ENCODE measurements around the gene RDM1. TPM values are rescaled to one million over a fixed set of nuclear protein-coding genes. Genes with fewer than 3 reads are reported as not detected.

RDM1 gene
- polyA plus RNA-seq, 2 donors = 0.55 TPM

DNA sequence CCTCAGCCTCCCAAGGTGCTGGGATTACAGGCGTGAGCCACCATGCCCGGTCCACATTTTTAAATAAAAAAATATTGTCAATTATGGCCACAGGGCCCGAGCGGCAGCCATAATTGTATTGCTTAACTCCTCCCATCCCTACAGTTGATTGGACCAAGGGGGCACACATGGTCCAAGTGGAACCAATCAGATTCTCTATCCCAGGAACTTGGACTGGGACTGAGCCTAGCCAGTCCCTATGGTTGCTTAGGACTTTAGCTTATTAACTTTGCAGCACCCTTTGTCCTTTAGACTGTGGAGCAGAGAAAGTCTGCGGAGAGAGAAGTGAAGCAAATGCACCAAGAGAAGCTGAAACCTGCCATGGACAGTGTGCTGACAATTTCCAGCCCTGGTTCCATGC, 5.5 kb upstream of the RDM1 start:
- Histone ChIP-seq H3K27me3 (ENCODE audit: control insufficient read depth in 1 of 2, insufficient read depth in 2 of 2, low read length in 2 of 2) (no peaks in the 10 kb centered on the region), H3K27ac (ENCODE audit: low read depth in 2 of 2, low read length in 1 of 2) (no peak overlapping the region), H3K4me1 (ENCODE audit: control insufficient read depth in 2 of 2, insufficient read depth in 2 of 2, low read length in 1 of 2) (no peaks in the 10 kb centered on the region), H3K9me3 (ENCODE audit: control insufficient read depth in 2 of 2, insufficient read depth in 1 of 2, low read depth in 1 of 2, low read length in 1 of 2) (no peaks in the 10 kb centered on the region), H3K36me3 (ENCODE audit: control insufficient read depth in 2 of 2, insufficient read depth in 2 of 2, low read length in 1 of 2) (no peaks in the 10 kb centered on the region), H3K4me3 (ENCODE audit: low read depth in 1 of 2, low read length in 2 of 2) (no peak overlapping the region)
- WGBS, 2 donors = 94 to 95% methylated on average over 5 of the region's 5 CpGs

DNA sequence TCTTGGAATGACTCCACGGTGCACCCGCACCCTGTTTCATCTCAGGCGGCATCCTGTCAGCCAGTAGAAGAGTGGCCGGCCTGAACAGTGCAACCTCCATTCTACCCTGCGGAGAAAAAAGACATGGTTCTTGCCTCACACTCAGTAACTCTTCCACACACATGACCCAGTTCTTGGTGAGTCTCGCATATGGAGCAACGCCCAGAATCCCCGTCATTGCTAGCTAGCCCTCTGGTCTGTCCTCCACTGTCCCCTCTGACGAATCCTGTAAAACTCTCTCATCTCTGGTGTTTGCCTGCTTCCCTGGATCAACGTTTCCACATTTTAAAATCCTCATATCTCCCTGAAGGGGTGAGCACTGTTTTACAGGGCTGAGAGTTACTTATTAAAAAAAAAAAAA, 4.2 kb upstream of the RDM1 start:
- Histone ChIP-seq H3K9me3 (ENCODE audit: control insufficient read depth in 2 of 2, insufficient read depth in 1 of 2, low read depth in 1 of 2, low read length in 1 of 2) (no peaks in the 10 kb centered on the region), H3K36me3 (ENCODE audit: control insufficient read depth in 2 of 2, insufficient read depth in 2 of 2, low read length in 1 of 2) (no peaks in the 10 kb centered on the region), H3K4me1 (ENCODE audit: control insufficient read depth in 2 of 2, insufficient read depth in 2 of 2, low read length in 1 of 2) (no peaks in the 10 kb centered on the region), H3K4me3 (ENCODE audit: low read depth in 1 of 2, low read length in 2 of 2) (no peak overlapping the region), H3K27ac (ENCODE audit: low read depth in 2 of 2, low read length in 1 of 2) (no peak overlapping the region), H3K27me3 (ENCODE audit: control insufficient read depth in 1 of 2, insufficient read depth in 2 of 2, low read length in 2 of 2) (no peaks in the 10 kb centered on the region)
- WGBS, 2 donors = 83 to 85% methylated on average over 10 of the region's 10 CpGs

DNA sequence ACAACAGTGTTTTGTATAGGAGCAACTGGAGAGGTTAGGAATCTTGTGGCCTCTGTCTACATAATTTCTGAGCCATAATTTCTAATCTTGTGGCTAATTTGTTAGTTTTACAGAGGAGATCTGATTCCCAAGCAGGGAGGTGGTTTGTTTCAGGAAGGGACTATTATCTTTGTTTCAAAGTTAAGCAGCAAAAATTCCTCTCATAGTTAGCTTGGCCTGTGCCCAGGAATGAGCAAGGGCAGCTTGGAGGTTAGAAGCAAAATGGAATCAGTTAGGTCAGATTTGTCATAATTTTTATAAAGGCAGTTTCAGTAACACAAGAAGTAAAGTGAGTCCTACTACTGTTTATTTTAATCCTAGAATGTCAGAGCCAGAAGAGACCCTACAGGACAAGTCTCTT, 2.0 kb upstream of the RDM1 start:
- no peak overlapping the region for H3K27ac ChIP-seq (ENCODE audit: low read depth in 2 of 2, low read length in 1 of 2)
- H3K4me3 ChIP-seq (ENCODE audit: low read depth in 1 of 2, low read length in 2 of 2) = no peak overlapping the region
- H3K9me3 ChIP-seq (ENCODE audit: control insufficient read depth in 2 of 2, insufficient read depth in 1 of 2, low read depth in 1 of 2, low read length in 1 of 2) = no peaks in the 10 kb centered on the region
- H3K4me1 ChIP-seq (ENCODE audit: control insufficient read depth in 2 of 2, insufficient read depth in 2 of 2, low read length in 1 of 2) = no peaks in the 10 kb centered on the region
- no peaks in the 10 kb centered on the region for H3K27me3 ChIP-seq (ENCODE audit: control insufficient read depth in 1 of 2, insufficient read depth in 2 of 2, low read length in 2 of 2)
- H3K36me3 ChIP-seq (ENCODE audit: control insufficient read depth in 2 of 2, insufficient read depth in 2 of 2, low read length in 1 of 2) = no peaks in the 10 kb centered on the region

DNA sequence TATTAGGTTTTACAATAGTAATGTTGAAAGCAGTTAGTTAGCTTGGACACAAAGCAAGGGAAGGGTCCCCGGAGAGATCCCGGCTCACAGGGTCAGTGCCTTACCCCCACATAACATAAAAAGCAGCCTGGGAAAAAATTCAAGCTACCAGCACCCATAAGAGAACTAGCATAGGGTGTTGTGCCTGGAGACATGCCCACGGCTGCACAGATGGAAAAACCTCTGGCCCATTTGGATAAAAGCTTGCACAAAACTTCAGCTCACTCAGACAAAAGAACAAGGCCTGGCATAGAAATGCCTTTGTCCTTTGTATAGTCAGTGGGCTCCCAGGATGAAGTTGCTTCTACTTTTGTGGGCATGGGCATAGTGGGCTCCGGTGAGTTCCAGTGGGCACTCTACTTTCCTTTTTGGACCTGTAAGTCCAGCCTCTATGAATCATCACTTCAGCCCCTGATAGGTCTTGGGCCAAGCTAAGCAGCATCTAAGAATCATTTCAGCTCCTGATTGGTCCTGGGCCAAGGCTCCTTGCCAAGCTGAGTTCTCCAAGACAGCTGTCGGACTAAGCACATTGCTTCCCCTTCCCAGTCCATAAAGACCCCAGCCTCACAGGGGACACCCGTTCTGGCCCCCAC, 1.3 kb upstream of the RDM1 start:
- H3K4me3 ChIP-seq (ENCODE audit: low read depth in 1 of 2, low read length in 2 of 2) = no peak overlapping the region
- H3K4me1 ChIP-seq (ENCODE audit: control insufficient read depth in 2 of 2, insufficient read depth in 2 of 2, low read length in 1 of 2) = no peaks in the 10 kb centered on the region
- H3K9me3 ChIP-seq (ENCODE audit: control insufficient read depth in 2 of 2, insufficient read depth in 1 of 2, low read depth in 1 of 2, low read length in 1 of 2) = no peaks in the 10 kb centered on the region
- H3K27ac ChIP-seq (ENCODE audit: low read depth in 2 of 2, low read length in 1 of 2) = no peak overlapping the region
- no peaks in the 10 kb centered on the region for H3K27me3 ChIP-seq (ENCODE audit: control insufficient read depth in 1 of 2, insufficient read depth in 2 of 2, low read length in 2 of 2)
- no peaks in the 10 kb centered on the region for H3K36me3 ChIP-seq (ENCODE audit: control insufficient read depth in 2 of 2, insufficient read depth in 2 of 2, low read length in 1 of 2)
- 73% methylated on average over 6 of the region's 6 CpGs for WGBS, 2 donors

DNA sequence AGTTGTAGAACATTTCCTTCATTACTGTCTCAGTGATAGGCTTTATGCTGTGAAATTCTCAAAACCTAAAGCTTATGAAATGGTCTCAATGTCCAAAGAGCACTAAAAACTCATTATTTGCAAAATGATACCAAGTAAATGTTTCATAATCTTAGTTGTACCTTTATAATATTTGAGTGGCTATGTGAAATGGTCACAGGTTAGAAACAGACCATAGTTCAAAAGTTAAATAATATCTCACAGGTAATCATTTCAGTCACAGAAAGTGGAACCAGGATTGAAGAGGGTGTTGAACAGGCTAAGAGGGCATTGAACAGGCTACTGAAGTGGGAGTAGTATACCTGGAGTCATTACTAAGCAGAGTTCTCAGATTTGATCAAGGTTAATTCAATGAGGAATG, 2.9 kb downstream of the RDM1 start:
- Histone ChIP-seq H3K36me3 (ENCODE audit: control insufficient read depth in 2 of 2, insufficient read depth in 2 of 2, low read length in 1 of 2) (no peaks in the 10 kb centered on the region), H3K9me3 (ENCODE audit: control insufficient read depth in 2 of 2, insufficient read depth in 1 of 2, low read depth in 1 of 2, low read length in 1 of 2) (no peaks in the 10 kb centered on the region), H3K27me3 (ENCODE audit: control insufficient read depth in 1 of 2, insufficient read depth in 2 of 2, low read length in 2 of 2) (no peaks in the 10 kb centered on the region), H3K4me3 (ENCODE audit: low read depth in 1 of 2, low read length in 2 of 2) (no peak overlapping the region), H3K4me1 (ENCODE audit: control insufficient read depth in 2 of 2, insufficient read depth in 2 of 2, low read length in 1 of 2) (no peaks in the 10 kb centered on the region), H3K27ac (ENCODE audit: low read depth in 2 of 2, low read length in 1 of 2) (no peak overlapping the region)

DNA sequence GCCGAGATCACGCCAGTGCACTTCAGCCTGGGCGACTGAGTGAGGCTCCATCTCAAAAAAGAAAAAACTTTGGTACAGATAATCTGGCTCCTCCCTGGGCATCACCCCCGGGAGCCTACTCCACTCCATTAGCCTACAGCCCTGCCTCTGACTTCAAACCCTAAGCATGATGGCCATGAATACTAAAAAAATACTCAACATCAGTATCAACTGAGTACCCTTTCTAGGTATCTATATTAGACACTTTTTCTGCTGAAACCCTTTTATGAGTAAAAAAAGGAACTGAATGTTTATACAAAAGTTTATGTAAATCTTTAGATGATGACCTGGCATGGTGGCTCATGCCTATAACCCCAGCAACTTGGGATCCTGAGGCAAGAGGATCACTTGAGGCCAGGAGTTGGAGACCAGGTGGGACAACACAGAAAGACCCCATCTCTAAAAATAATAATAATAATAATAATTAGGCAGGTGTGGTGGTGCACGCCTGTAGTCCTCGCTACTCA, 6.9 kb downstream of the RDM1 start:
- Histone ChIP-seq H3K36me3 (ENCODE audit: control insufficient read depth in 2 of 2, insufficient read depth in 2 of 2, low read length in 1 of 2) (no peaks in the 10 kb centered on the region), H3K27ac (ENCODE audit: low read depth in 2 of 2, low read length in 1 of 2) (no peak overlapping the region), H3K4me1 (ENCODE audit: control insufficient read depth in 2 of 2, insufficient read depth in 2 of 2, low read length in 1 of 2) (no peaks in the 10 kb centered on the region), H3K4me3 (ENCODE audit: low read depth in 1 of 2, low read length in 2 of 2) (no peak overlapping the region), H3K27me3 (ENCODE audit: control insufficient read depth in 1 of 2, insufficient read depth in 2 of 2, low read length in 2 of 2) (no peaks in the 10 kb centered on the region), H3K9me3 (ENCODE audit: control insufficient read depth in 2 of 2, insufficient read depth in 1 of 2, low read depth in 1 of 2, low read length in 1 of 2) (no peaks in the 10 kb centered on the region)
- 96 to 97% methylated on average over 6 of the region's 6 CpGs for WGBS, 2 donors

DNA sequence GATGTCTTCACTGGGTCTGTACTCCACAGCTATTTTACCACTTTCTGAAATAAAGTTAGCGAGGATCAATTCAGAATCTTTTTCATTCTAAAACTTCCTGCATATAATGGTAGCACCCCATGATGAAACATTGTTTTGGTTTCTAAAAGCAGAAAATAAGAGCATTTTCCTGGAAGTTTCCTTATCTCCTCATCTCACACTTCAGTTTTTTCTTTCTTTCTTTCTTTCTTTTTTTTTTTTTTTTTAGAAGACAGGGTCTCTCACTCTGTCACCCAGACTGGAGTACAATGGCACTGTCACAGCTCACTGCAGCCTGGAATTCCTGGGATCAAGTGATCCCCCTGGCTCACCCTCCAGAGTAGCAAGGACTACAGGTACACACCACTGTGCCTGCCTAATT, 10.3 kb downstream of the RDM1 start:
- H3K27me3 ChIP-seq (ENCODE audit: control insufficient read depth in 1 of 2, insufficient read depth in 2 of 2, low read length in 2 of 2) = no peaks in the 10 kb centered on the region
- no peaks in the 10 kb centered on the region for H3K36me3 ChIP-seq (ENCODE audit: control insufficient read depth in 2 of 2, insufficient read depth in 2 of 2, low read length in 1 of 2)
- H3K4me1 ChIP-seq (ENCODE audit: control insufficient read depth in 2 of 2, insufficient read depth in 2 of 2, low read length in 1 of 2) = no peaks in the 10 kb centered on the region
- no peak overlapping the region for H3K4me3 ChIP-seq (ENCODE audit: low read depth in 1 of 2, low read length in 2 of 2)
- no peak overlapping the region for H3K27ac ChIP-seq (ENCODE audit: low read depth in 2 of 2, low read length in 1 of 2)
- 97 to 100% methylated on average over 1 of the region's 1 CpG for WGBS, 2 donors
- no peaks in the 10 kb centered on the region for H3K9me3 ChIP-seq (ENCODE audit: control insufficient read depth in 2 of 2, insufficient read depth in 1 of 2, low read depth in 1 of 2, low read length in 1 of 2)

DNA sequence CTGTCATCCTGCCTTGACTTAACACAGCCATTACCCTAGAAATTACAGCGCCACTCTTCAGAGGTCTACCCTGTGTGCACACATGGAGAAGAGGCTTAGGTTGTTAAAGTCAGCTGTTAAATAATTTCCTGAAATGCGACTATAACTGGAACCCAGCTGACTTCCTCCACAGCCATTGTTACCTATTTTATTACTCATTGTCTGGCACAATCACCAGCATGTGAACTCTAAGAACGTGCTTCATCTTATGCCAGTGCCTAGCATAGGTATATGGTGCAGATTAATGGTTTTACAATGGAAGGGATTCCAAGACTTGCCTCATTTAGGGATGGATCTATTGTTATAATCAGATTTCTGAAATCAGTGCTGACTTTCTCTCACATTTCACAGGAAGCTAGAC, 11.9 kb downstream of the RDM1 start:
- Histone ChIP-seq H3K4me1 (ENCODE audit: control insufficient read depth in 2 of 2, insufficient read depth in 2 of 2, low read length in 1 of 2) (no peaks in the 10 kb centered on the region), H3K27ac (ENCODE audit: low read depth in 2 of 2, low read length in 1 of 2) (no peak overlapping the region), H3K4me3 (ENCODE audit: low read depth in 1 of 2, low read length in 2 of 2) (no peak overlapping the region), H3K9me3 (ENCODE audit: control insufficient read depth in 2 of 2, insufficient read depth in 1 of 2, low read depth in 1 of 2, low read length in 1 of 2) (no peaks in the 10 kb centered on the region), H3K36me3 (ENCODE audit: control insufficient read depth in 2 of 2, insufficient read depth in 2 of 2, low read length in 1 of 2) (no peaks in the 10 kb centered on the region), H3K27me3 (ENCODE audit: control insufficient read depth in 1 of 2, insufficient read depth in 2 of 2, low read length in 2 of 2) (no peaks in the 10 kb centered on the region)
- WGBS, 2 donors = 44 to 54% methylated on average over 3 of the region's 3 CpGs

DNA sequence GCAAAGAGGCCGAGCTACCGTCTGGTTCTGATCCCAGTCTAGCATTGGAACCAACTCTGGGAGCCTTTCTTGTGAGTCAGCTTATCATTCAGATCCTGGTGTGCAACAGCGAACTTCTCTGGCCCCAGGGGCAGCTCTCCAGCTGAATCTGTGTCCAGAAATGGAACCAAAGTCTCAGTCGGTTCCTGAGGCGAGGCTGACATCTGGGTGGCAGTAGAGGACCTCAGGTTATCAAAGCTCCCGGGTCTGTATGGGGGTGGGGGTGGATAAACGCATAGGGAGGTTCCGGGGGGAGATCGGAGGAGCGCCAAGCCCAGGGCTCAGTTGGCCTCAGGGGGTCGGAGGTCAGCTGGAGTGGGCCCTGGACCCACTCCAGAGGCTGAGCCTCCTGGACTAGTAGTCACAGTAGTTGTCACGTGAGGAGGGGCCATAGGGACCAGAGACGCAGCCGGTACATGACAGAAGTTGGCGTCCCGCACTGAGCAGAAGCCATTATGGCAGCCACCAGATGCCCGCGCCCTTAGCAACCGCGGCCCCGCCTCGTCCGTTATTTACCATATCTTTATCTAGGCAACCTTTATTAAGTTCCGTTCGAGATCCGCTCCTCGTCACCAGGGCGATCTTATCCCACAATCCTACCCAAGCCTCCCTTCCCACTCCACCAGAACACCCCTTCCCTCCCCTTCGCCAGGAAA, 12.9 kb downstream of the RDM1 start:
- WGBS, 2 donors = 96 to 97% methylated on average over 29 of the region's 29 CpGs
- H3K4me3 ChIP-seq (ENCODE audit: low read depth in 1 of 2, low read length in 2 of 2) = no peak overlapping the region
- H3K4me1 ChIP-seq (ENCODE audit: control insufficient read depth in 2 of 2, insufficient read depth in 2 of 2, low read length in 1 of 2) = no peaks in the 10 kb centered on the region
- no peak overlapping the region for H3K27ac ChIP-seq (ENCODE audit: low read depth in 2 of 2, low read length in 1 of 2)
- no peaks in the 10 kb centered on the region for H3K36me3 ChIP-seq (ENCODE audit: control insufficient read depth in 2 of 2, insufficient read depth in 2 of 2, low read length in 1 of 2)
- no peaks in the 10 kb centered on the region for H3K27me3 ChIP-seq (ENCODE audit: control insufficient read depth in 1 of 2, insufficient read depth in 2 of 2, low read length in 2 of 2)
- H3K9me3 ChIP-seq (ENCODE audit: control insufficient read depth in 2 of 2, insufficient read depth in 1 of 2, low read depth in 1 of 2, low read length in 1 of 2) = no peaks in the 10 kb centered on the region
